ENCODE results near the gene EMC8.

The EMC8 gene

DNA sequence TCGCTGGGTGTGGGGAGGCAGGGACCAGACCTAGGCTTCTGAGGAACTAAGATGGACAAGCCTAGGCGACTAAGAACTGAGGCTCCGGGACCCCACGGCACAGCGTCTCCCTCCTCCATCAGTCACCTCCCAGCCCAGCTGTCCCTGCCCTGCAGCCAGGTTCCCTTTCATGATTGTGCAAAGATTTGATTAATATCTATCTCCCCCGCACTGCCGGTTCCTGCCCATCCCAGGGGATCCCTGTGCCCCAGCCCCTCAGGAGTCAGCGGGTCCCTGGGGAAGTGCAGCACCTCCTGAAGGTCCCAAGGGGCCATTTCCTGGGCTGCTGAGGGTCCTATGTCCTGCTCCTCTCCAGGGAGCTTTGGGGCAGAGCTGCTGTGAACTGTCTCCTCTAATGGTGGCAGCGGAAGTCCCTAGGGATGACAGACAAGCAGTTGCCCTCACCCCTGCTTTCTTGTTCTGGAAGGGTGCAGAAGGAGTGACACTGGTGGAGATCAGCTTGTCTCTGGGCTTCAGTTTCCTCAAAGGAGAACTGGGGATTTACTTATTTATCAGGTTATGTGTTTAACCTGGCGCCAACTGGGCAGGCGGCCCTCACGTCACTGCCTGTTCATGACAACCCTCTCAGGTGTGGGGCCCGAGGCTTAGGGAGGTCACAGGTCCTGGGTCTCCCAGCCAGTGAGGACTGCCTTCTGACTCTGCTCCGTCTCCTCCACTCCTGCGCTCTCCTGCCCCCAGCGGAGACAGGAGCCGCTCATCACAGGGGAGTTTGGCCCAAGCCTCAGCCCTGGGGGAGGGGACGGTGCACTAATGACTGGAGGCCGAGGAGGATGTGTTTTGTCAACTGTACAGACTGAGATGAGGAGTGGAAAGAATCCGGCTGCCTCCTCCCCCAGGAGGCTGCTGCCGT, 46.6 kb downstream of the EMC8 start:
- peak in 1 of 2 experiments; percentile 45 for DNase-seq

DNA sequence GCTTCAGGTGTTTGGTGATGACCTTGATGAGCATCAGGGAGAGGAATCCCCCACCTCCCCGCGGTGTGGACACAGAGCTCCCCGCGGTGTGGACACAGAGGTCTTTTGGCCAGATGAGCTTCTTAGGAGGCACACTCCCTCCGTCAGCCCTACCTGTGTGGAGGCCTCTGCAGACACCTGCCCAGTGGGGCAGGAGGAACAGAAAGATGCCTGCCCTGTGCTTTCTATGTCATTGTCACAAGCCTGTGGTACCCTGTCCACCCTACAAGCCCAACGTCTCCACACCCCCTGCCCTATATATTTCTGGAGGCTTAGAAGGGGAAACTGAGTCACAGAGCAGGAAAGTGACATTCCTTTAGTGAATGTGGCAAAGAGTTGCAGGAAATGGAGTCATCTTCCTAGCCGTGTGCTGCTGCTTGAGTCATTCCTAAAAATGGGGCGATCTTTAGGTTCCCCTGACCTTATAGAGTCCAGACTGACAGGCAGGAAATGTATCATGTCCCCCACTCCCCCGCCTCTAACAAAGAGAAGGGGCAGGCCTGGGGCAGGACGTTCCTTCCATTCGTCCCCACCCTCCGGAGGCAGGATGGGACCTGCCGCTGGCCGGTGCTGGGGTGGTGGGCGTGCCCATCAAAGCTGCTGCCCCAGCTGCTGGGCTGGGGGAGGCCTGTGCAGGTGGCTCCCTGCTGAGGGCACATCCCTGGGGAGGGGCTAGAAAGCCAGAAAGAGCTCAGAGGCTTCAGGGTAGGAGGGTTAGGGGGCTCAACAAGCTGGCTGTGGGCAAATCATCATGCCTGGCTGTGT, 47.4 kb downstream of the EMC8 start:
- peak in 1 of 2 experiments; percentile 43 for DNase-seq

DNA sequence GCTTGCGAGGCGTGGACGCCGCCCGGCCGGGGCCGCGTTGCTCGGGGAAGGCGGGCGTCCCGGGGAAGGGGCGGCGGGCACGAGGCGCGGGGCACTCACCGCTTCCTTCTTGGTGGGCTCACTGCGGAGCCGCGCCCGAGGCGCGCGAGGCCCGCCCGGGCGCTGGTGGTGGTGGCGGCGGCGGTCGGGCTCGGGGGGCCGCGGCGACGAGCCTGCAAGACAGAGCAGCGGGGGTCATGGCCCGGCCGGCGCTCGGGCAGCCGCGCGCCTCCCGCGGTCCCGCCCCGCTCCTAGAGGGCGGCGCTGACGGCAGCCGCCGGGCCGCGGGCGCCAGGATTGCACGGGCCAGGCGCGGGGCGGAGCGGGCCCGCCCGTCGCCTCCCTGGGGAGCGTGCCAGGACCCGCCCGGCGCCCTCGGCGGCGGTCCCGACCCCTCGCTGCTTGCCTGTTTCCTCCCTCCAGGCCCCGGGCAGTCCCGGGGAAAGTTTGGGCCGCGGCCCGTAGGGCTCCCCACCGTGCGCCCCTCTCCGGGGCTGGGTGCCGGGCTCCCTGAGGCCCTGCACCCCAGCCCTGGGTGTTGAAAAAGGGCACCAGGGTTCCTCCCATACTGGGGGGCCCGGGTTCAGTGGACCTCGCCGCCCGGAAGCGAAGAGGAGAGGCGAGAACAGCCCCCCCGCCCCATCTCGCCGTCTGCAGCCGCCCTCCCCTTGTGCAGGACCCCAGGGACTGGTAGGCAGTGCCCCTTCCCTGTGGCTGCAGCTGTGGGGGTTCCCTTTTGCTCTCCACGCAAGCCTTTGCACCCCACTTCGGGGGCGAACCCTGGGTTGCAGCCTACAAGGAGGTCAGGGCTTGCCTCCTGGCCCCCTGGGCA, 48.3 kb downstream of the EMC8 start, which contains the start of gene C16orf74:
Gene C16orf74, minus strand, starts transcription at position 270 of the 871 bp plus-strand sequence. CDS start 15,879 bp downstream, outside the sequence.
- DNase-seq, result peak in 1 of 2 experiments; percentile 38

DNA sequence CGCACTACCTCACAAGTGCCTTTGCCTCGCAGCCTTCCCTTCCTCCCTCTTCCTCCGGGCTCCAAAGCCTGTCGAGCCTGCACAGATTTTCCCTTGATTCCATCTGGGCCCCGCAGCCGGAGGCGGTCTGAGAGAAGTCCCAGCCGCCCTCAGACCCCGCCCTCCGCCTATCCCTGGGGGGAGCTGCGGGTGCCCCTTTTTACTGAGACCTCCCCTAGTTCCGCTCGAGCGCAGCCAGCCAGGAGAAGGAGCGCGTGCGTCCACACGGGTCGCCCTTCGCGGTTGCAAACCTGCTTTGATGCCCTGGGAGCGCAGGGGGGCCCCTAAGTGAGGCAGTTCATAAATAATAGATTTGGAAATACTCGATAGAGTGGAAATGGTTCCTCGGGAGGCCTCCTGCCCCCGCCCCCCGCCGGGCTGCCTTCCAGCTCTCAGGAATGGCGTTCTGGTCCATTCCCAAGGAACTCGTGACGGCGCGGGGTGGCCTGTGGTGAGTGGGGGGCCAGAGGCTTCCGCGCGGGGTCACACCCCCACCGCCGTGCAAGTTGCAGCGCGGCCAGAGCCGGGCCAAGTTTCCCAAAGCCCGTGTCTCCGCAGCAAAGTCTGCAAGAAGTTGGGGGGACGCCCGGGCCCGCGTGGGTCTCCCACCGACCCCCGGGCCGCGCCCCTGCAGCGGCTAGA, 49.1 kb downstream of the EMC8 start:
- no peak for DNase-seq

DNA sequence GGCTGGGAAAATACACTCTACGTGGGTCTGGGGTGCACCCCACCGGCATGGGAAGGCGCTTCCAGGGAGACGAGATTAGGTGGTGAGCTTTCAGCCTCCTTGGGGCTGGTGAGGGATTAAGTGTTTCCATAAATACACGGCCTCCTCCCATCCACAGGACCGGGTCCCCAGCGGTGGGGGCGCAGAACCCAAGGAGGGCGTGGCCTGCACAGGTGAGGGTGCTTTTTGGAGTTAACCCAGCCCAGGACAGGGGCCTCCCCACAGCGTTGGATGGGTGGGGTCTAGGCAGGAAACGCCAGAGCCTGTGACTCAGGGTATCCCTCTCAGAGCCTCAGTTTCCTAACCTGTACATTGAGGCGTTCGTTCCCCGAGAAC, 49.6 kb downstream of the EMC8 start:
- no peak for DNase-seq

DNA sequence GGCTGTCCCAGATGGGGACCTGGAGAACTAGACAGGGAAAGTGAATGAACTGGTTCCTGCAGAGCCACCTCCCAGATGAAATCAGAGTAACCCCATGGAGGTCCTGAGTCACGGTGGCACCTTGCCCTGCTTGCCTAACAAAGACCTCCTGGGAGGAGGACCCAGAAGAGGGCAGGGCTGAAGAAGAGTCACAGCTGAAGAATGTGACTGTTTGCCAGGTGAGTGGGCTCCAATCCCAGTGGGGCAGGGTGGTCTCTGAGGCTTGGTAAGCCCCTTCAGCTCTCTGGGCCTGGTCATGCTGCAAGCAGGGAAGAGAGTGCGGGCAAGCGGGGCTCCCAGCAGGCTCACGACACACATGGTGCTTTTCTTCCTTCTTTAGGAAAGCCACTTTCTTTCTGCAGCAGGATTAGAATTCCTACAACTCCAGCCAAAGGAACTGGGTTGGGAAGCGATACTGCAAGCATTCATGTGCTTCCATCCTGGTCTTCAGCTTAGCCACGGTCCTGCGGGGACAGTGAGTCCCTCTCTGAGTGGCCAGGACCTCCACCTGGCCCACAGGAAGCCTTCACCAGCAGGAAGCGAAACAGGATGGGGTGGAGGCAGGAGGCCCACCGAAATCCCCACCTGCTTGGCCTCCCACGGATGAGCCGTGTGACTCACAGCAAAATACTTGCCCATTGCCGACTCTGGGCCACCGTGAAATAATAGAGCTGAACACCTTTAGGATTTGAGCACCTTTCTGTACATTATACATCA, 52.7 kb downstream of the EMC8 start:
- no peak for DNase-seq

DNA sequence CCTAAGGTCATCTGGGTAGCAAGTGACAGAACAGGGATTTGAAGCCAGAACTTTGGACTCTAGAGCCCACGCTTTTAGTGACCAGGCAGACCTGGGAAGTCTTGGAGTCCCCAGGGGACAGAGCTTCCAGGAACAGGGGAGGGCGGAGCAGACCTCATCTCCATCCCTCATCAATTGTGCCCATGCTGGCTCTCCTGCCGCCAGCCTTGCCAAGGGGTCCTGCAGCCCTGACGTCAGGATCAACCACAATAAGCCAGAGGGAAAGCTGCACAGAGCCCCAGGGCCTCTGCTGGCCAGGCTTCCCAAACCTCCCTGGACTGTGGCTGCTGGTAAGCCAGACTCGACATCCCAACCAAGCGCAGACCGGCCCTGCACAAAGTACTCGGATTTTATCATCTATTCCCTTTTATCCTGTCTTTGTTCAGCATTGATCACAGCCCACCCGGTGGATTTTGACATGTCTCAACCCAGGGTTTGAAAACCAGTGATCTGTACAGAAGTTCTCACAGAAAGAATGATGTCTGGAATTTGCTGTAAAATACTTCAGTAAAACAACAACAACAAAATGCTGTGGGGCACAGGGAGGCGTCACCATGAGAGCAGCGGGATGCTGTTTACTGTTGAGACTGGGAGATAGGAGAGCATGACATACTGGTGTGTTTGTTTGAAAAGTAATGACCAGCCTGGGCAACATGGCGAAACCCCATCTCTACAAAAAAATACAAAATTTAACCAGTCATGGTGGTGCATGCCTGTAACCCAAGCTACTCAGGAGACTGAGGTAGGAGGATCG, 60.2 kb downstream of the EMC8 start:
- no peak for DNase-seq

DNA sequence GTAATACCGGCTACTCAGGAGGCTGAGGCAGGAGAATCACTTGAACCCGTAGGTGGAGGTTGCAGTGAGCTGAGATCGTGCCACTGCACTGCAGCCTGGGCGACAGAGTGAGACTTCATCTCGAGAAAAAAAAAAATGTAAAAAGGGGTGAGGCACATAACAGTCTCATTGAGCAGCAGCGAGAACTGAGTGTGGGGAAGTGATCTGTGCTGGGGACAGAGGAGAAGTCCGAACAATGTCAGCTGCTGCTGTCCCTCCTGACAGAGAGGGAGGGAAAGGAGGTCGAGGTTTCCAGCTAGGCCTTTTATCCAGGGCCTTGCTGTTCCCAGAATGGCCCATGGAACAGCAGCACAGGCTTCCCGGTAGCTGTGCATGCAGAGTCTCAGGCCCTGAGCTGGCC, 62.4 kb downstream of the EMC8 start:
- no peak for DNase-seq

DNA sequence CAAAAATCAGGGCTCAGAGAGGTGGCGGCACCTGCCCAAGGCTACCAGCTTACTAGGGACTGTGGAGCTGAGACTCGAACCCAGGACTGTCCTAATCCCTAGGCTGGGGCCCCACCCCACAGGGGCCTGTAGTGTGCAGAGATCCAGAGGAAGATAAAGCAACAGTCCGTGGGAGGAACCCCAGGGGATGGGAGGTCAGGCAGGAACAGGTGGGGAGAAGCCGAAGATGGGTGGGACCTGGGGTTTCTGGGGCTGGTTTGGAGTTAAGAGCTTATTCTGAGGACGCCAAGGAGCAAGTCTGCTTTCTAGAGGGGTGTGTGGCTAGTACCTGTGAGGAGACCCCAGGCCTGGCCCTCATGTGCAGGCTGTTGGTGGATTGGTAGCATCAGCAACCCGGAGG, 63.4 kb downstream of the EMC8 start:
- no peak for DNase-seq

DNA sequence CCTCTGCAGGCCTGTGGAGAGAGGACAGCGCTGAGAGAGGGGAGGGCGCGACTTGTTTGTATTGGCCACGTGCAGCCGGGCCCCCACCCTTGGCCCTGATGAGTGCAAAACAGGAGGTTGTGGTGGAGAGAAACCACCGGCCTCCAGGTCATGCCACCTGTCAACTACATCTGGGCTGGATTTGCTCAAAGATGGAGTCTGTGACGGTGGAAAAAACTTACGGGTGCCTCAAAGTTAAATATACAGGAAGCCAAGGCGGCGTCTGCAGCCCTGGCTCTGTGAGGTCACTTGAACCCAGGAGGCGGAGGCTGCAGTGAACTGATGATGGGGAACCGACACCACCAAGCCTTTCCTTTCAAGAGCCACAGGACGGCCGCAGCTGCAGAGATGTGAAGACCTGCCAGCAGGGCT, 64.1 kb downstream of the EMC8 start:
- no peak for DNase-seq

DNA sequence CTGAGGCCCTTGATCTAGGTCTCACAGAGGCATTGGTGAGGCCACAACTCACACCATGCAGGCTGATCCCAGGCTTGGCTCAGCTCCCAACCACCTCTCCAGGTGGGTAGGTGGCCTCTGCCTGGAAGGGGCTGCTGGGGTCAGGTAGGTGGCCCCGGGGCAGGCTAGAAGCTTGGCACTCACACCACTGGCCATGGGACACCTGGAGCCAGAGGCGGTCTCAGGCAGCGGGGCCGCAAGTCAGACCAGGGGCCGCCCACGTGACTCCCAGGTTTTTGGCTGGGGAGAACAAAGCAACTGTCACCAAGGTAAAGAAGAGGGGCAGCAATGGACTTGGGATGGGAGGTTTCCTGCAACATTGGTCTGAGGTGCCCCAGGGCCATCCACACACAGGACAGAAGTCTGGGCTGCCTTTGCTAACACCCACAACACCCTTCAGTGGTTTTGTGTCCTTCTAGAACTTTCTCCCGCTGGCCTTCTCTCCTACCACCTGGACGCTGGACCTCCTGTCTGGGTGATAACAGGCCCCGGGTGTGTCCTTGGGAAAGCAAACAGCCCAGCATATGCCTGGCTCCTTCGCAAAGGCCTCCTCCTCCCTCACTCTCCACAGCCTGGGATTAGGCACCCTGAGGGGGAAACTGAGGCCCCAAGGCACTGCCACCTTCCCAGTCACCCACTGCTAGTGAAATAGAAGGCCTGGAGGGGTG, 64.9 kb downstream of the EMC8 start:
- no peak for DNase-seq

DNA sequence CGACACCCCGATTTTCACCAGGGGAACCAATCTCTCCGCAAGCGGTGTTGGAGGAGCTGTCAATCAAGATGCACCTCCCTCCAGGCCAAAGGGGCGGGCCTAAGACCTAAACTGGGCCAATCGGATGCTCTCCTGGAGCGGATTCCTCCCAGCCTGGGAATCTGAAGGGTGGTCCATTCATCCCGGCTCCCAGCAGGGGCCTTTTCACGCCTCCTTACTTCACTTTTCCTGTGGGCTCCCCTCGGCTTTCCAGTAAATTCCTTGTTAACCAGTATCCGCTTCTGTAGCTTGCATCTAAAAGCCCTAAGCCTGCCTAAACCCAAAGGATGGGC, 65.5 kb downstream of the EMC8 start:
- no peak for DNase-seq

DNA sequence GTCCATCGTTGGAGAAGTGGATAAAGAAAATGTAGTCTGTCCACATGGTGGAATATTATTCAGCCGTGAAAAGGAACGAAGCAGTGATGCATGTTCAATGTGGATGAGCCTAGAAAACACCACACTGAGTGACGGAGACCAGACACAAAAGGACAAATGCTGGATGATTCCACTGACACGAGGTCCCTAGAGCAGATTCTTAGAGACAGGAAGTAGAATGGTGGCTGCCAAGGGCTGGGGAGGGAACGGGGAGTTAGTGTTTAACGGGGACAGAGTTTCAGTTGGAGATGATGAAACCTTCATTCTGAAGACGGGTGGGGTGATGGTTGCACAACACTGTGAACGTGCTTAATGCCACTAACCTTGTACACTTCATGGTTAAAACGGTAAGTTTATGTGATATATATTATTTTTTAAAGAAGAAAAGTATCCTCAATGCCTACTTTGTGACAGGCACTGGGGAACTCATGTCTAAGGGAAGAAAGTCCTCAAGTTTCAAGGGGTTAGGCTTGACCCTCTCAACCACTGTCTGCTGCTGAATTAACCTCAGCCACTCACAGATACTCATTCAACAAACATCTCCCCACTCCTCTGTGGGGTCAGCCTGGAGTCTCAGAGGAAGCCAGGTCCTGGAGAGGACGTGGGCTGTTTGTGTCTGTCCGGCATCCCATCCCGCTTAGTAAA, 66.0 kb downstream of the EMC8 start:
- DNase-seq, result no peak

DNA sequence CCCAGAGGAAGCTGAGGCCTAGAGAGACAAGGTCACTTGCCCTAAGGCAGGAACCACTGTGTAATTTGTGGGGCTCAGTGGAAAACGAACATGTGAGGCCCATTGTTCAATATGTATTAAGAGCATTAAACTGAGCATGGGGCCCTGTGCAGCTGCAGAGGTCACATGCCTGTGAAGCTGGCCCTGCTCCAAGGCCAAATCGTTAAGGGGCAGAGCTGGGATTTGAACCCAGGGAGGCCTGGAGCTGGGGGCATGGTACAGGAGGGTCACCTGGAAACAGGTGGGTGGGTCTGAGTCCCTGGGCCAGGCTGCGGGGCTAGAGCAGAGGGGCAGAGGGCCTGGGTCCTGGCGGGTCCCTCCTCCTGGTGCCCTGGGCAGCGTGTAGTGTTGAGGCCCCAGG, 68.2 kb downstream of the EMC8 start:
- DNase-seq, result no peak

DNA sequence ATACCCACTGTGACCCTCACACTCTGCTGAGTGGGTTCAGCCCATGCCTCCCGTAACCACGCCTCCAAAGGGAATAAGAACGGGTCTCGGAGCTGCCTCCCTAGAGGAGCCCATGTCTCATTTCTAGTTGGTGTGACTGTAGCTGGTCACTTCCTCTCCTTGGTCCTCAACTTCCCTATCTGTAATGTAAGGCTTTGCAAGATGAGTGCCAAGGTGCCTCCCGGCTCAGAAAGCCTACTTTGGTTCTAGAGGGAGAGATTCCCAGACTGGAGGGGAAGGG, 69.2 kb downstream of the EMC8 start:
- no peak for DNase-seq

DNA sequence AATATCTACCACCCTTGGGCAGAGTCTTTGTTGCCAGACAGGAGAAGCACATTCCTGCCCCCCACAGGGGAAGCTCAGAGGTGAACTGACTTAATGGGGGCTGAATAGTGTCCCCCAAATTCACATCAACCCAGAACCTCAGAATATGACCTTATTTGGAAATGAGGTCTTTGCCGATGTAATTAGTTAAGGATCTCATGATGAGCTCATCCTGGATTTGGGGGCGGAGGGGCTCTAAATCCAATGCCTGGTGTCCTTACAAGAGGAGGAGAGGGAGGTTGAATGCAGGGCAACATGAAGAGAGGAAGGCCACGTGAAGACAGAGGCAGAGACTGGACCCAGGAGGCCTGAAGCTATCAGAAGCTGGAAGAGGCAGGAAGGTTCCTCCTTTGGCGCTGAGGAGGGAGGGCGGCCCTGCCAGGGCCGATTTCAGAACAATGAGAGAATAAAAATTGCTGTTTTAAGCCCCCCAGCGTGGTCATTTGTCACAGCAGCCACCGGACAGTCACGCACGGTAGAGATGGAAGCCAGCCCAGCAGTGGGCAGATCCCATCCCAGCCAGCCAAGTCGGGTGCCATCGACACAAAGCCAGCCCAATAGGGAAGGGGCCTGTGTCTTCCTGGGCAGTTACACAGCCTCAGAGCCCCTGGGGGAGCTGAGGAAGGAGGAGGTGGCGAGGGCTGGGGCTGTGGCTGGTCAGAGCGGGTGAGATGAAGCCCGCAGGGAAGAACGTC, 69.7 kb downstream of the EMC8 start:
- DNase-seq, result no peak

DNA sequence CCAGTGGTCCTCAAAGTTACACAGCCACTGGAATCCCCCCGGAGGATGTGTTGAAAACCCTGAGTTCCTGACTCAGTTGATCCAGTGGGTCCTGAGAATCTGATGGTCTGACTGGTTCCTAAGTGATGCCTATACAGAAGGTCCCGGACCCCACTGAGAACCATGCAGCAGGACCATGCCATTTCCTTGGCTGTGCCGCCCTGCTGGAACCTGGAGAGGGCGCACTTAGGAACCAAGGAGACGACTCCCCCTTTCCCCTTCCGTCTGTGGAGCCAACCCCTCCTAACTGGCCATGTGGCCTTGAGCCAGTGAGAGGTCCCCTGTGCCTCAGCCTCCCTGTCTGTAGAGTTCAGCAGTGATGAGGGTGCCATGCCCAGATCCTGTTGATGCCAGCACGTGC, 70.5 kb downstream of the EMC8 start:
- no peak for DNase-seq

All from NCI-H526 (cell line).